Fibroblast of the conjunctiva (primary cell): ENCODE measurements around the gene PLOD3.

ENCODE experiments used
- DNase-seq: peaks from one replicate; pipeline ENCODE4 v3.0.0-alpha.2; 2010; ENCODE audit warnings: low read depth

Gene PLOD3

GRCh38 chr7:101165075-101165957, 52.1 kb downstream of the PLOD3 start, which contains the start of gene VGF:
TSS of gene VGF (minus strand) at chr7:101165569. CDS start at chr7:101164843, 726 bp downstream.
- peak; percentile 85 for DNase-seq

- DNase-seq, result no peak
These were observed 53.1 kb downstream of the PLOD3 start for GRCh38 chr7:101164071-101164840.

GRCh38 chr7:101163279-101164070, 53.9 kb downstream of the PLOD3 start:
- no peak for DNase-seq

DNA sequence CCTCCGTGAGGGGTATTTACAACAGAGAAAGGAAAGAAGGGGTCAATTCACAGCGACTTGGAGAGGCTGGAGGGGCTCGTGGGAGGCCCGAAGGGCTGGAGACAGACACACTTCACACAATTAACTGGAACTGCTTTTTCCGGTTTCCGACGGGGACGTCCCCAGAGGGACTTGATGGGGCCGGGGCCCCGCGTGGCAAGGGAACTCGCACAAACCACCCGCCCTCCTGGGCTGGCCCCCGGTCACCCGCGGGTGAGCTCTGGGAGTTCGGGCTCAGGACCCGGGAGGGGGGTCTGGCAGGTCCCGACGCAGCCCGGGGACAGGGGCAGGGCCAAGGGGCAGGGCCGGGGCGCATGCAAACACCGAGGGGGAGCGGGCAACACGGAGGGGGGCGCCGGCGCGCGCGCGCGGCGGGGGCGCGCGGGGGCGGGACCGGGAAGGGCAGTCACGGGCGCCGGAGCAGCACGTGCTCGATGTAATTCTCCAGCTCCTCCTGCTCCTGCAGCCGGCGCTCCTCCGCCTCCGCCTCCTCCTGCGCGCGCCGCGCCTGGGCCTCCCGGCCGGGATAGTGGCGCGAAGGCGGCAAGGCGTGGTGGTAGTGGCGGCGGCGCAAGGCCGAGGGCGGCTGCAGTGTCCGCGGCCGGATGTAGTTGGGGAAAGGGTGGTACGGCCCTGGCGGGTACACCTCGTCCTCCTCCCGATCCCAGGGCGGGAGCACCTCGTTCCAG, 54.7 kb downstream of the PLOD3 start:
- DNase-seq, result no peak

DNA sequence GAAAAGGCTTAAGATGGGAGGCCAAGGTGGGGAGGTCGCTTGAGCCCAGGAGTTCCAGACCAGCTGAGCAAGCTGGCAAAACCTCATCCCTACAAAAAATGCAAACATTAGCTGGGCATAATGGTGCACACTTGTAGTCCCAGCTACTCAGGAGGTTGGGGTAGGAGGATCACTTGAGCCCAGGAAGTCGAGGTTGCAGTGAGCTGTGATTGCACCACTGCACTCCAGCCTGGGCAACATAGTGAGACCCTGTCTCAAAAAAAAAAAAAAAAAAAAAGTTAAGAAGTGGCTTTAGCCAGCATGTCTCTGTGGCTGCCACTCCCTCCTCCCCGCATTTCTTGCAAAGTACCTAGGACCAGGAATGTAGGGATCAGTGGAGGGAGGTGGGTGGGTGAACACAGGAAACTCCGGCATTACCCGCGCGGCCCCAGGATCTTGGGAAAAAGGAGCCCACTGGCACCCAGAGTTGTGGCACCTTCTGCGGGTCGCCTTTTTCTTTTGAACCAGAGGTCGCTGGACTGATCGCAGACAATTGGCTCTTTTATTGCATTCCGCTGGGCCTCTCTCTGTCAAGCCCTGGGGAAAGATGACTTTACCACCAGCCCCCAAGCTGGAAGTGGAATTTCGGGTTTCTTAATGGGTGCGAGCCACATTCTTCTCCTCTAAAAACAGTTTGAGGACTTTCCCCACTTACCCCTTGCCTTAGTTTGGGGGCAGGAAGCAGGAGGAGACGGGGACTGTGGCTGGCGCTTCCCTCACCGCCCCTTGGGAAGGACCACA, 55.5 kb downstream of the PLOD3 start:
- no peak for DNase-seq

DNA sequence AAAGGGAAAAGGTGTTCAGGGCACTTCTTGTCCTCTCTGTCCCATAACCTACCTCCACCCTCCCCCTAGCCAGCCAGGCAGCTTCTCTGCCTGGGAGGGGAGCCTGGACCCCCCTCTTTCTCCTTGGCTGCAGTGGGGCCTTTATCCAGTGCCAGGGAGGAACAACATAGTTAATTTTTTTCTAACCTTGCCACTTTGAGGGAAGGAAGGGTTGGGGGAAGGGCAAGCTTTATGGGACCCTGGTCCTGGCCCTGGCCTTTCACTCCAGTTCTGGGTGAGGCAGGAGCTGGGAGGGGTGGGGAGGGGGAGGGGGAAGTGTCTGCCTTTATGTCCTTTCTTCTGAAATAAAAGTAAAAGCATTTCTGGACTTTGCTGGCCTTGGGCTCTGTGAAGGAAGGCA, 56.5 kb downstream of the PLOD3 start:
- DNase-seq, result no peak

- DNase-seq, result no peak
These were observed 57.4 kb downstream of the PLOD3 start for GRCh38 chr7:101159696-101160674.

GRCh38 chr7:101156866-101157589, 60.4 kb downstream of the PLOD3 start:
- no peak for DNase-seq

DNA sequence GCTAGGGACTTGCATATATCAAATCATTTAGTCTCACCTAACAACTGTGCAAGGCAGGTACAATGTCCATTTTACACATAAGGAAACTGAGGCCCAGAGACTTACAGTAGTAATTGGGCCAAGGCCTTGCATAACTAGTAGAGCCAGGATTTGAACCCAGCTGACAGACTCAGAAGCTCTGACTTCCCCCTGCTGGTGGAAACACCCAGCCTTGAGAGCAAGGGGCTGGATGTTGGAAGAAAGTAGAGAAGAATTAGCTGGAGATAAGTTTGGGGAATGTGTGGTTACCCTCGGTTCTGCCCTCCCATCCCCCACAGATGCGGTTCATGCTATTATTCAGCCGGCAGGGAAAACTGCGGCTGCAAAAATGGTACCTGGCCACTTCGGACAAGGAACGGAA, 61.1 kb downstream of the PLOD3 start:
- DNase-seq, result no peak
